ENCODE data around the gene EID3.
"Not testable (repeated sequence)": the region's sequence is repeated elsewhere in the genome, so short reads cannot be mapped to it uniquely, and the experiment has no call there.

EID3 gene

DNA sequence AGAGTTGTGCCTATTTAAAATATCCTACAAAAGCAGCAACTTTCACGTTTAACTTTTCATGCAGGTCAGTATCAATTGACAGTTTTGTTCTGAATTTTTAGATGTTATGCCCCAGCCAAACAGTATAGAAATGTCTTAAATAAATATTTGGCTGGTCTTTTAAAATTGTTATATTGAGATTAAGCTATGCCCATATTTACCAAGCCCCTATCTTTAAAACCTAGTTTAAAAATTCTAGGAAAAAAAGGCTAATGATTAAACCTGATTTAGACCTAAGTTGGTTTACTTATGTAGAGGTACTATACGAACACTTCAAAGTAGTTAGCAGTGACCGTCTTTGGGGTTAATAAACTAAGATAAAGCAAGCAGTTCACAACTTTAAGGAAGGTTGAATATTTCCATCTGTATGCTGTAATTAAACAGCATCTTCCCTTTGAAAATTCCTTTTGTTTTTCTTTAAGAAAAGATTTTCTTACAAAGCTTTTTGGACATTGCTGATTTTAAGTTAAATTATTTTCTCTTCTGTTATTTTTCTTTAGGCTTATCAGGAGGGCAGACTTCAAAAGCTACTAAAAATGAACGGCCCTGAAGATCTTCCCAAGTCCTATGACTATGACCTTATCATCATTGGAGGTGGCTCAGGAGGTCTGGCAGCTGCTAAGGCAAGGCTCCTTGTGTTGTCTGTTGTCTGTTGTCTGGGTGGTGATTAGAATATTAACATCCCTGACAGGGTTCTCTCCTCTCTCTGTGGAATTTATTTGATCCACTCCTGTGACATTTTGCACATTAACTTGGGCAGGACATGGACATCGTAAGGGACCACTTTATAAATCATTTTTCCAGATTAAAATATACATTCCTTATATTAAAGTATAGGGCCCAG lies 7.5 kb downstream of the EID3 start:
- DNase-seq (ENCODE audit: insufficient read length, low spot score) (no peak), FAIRE-seq (no peak)

DNA sequence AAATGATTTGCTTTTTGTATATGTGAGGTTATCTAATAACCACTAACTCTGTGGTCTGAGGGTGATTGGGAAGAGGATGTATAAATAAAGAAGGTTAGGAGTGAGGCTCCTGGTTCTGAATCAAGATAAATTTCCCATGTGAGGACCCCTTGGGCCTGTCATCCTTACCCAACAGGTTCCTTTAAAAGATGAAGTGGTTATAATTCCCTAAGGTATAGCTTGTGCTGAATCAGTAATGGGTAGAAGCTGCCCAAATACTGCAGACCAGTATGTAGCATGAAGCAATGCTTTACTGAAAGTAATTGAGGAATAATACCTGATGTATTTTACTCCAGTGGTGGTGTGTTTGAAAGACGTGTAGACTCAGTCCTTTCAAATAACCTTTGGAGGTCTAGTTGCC lies 8.7 kb downstream of the EID3 start:
- DNase-seq (ENCODE audit: insufficient read length, low spot score), result no peak
- no peak for FAIRE-seq

DNA sequence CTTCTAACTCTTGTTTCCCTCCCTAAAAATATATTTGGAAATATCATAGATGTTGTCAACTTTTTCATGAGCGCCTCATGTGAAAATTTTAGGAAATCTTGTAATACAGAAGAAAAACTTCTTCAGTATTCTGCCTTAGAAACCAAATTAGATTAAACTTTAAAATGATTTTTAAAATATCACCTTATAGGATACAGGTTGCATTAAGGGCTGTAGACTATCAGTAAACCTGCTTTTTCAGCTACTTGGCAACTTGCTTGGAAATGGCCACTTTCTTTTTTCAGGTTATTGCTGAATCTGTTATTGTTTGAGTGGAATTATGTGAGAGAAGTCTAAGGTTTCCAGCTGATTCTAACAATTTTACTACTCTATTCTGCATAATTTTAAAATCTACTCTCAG lies 9.1 kb downstream of the EID3 start:
- DNase-seq (ENCODE audit: insufficient read length, low spot score) (no peak), FAIRE-seq (no peak)

DNA sequence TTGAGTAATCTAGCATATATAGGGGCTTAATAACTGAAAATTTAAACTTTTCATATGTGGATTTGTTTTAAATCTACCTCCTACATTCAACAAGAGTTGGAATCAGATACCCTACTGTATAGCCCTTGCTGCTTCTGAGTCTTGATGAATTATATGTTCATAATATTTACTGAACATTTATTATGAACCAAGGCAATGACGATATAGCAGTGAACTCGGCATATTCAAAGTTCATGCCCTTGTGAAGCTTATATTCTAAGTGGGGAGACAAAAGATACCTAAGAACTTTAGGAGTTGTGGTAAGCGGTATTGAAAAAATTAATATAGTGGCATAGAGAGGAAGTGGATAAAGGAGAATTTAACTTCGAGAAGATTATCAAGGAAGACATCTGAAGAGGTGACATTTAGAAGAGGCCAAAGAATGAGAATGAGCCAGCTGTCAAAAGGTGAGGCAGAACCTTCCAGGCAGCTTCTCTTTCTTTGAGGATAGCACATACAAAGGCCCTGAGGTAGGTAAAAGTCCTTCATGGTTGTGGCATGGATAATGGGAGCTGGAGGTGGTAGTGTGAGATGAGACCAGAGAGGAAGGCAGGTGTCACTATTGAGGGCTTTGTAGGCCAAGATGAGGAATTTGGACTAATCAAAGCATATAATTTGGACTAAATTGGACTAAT lies 10.2 kb downstream of the EID3 start:
- no peak for DNase-seq (ENCODE audit: insufficient read length, low spot score)
- no peak for FAIRE-seq

DNA sequence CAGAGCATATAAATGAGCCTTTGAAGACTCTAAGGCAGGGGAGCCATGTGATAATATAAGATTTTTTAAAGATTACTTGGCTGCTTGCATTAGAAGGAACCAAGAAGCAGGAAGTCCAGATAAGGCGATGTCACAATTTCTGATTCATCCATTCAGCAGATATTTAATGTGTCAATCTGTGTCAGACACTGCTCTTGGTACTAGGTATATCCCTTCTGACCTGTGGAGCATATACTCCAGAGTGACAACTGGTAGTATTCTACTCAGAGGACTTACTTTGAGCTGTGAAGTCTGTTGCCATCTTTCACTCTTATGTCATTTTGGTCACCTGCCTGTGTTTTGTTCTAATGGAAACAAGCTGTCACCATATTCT lies 10.7 kb downstream of the EID3 start:
- DNase-seq (ENCODE audit: insufficient read length, low spot score), result no peak
- no peak for FAIRE-seq

DNA sequence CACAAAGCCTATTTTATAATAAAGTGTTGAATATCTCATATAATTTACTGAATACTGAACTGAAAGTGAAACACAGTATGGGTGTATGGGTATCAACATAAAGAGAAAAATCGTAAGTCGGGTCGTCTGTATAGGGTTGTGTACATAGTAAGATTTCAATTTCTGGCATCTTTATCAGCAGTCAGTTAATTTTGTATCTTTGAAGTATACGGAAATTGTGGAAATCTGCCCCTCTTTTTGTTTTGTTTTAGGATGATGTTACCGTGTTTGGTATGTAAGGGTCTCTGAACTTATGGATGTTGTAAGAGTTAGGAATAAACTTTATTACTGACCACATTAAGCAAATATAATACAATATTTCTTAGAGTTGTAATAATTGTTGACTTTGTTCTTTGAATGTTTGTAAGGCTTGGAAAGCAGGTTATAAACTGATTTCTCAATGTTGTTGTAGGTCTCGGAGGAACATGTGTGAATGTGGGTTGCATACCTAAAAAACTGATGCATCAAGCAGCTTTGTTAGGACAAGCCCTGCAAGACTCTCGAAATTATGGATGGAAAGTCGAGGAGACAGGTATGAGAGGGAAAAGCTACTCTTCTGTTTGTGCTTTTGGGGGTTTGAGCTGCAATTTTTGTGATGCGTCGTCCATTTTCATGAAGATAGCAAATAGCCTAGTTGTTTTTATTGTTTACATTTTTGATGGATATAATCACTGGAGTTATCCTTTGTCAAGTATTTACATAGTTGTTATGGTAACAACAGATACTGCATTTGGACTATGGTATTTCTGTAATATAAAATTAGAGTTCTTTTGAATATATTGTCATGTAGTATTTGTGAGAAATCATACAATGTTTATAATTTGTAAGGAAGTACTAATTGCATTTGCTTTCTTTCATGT lies 12.0 kb downstream of the EID3 start:
- no peak for FAIRE-seq

DNA sequence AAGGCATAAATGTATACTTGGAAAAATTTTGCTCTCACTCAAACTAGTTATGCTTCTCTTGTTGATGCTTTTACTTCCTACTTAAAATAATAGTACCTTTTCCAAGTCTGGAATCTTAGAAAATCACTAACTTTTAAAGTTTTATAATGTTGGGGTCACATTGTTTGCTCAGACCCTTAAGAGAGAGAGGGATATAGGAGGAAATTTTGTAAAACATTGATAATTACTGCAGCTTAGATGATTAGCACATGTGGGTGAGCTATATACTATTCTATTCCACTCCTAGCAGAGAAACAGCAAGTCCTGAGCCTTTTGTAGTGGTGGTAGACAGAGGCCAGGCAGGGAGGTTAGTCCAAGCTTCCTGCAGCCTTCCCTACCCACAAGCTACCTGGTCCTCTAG lies 13.4 kb downstream of the EID3 start:
- FAIRE-seq (no peak), DNase-seq (ENCODE audit: insufficient read length, low spot score) (no peak)

More for the DNA sequence above, 12.0 kb downstream of the EID3 start:
- no peak for DNase-seq (ENCODE audit: insufficient read length, low spot score)

DNA sequence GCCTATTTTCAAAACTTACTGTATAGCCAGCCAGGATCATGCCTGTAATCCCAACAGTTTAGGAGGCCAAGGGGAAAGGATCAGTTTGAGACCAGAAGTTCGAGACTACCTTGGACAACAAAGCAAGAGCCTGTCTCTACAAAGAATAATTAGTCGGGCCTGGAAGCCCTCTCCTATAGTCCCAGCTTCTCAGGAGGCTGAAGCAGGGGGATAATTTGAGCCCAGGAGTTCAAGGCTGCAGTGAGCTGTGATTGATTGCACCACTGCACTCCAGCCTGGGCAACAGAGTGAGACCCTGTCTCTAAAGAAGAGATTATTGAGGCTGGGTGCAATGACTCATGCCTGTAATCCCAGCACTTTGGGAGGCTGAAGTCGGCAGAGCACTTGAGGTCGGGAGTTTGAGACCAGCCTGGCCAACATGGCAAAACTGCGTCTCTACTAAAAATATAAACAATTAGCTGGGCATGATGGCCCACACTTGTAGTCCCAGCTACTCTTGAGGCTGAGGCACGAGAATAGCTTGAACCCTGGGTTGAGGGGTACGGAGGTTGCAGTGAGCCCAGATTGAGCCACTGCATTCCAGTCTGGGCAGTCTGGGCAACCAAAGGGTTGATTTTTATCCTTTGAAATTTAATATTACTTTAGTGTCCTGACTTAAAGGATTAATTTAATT lies 14.1 kb downstream of the EID3 start:
- FAIRE-seq (no peak), DNase-seq (ENCODE audit: insufficient read length, low spot score) (no peak)

DNA sequence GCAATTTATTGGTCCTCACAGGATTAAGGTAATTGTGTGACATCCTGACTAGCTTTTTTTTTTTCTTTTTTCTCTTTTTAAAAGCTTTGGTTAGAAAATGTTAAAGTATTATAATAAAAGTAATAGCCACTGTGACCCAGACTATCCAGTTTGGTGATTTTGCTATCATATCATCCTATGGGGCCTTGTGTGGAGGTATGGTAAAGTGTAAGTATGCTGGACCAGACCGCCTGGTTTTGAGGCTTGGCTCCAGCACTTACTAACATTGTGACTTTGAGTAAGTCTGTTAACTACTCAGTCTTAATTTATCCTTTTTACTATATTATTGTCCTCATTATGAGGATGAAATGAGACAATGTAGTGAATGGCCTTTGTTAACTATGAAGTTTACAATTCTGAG lies 15.5 kb downstream of the EID3 start:
- DNase-seq (ENCODE audit: insufficient read length, low spot score), result no peak
- FAIRE-seq, result no peak

DNA sequence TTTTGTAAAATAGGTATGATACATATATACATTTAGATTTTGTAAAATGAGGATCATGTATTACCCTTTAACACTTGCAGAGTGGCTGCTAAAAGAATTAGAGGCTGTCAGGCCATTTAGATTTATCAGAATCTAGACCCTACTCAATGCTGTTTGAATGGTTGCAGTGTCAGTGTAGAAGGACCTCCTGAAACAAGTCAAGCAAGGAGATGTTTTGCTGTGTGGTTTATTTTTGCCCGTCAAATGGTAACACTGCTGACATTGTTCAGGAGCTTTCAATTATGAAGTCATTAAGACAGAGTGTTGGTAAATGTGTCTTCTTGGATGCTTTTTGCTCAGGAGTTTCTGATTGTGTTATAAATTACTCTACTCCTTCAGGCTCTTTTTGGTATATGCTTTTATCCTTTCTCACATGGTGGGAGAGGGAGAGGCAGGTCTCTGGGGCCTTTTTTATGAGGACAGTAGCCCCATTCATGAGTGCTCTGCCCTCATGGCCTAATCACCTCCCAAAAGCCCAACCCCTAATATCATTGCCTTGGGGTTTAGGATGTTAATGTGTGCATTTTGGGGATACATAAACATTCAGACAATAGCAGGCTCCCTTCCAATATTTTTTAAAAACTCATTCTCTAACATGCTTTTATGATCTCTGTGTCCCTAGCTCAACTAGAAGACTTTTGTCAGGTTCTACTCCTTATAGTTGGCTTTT lies 16.5 kb downstream of the EID3 start:
- no peak for FAIRE-seq
- DNase-seq (ENCODE audit: insufficient read length, low spot score), result no peak

DNA sequence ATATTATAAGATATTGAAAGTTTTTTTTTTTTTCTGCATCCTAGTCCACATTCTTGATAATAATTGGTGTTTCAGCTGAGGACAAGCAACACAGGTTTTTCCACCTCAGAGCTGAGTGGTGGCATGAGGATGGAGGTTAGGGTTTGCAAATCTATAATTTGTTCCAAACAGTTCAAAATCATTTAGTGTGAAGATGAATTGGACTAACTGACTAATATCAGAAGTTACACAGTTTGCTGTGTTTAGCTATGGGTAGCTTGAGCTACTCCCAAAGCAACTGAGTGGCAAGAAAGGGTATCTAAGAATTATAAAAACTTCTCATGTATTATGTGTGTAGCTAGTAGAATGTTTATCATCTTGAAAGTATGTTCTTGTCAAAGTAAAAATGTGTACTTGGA lies 17.1 kb downstream of the EID3 start:
- FAIRE-seq, result no peak
- no peak for DNase-seq (ENCODE audit: insufficient read length, low spot score)

DNA sequence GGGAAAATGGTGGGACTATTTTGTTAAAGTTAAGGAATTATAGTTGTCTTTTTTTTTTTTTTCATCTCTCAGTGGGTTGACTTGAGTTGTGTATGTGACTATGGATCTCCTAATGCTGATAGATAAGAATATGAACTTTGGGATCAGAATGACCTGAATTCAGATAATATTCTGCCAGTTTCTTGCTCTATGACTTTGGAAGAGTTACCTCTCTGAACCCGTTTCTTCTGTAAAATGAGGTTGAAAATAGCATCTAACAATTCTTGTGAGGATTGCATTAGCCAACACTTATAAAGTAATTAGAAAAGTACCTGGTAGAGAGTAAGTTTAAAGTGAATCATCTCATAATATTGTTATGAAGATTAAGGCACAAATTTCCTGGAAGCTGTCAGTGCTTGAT lies 18.4 kb downstream of the EID3 start:
- DNase-seq (ENCODE audit: insufficient read length, low spot score), result no peak
- FAIRE-seq, result no peak

DNA sequence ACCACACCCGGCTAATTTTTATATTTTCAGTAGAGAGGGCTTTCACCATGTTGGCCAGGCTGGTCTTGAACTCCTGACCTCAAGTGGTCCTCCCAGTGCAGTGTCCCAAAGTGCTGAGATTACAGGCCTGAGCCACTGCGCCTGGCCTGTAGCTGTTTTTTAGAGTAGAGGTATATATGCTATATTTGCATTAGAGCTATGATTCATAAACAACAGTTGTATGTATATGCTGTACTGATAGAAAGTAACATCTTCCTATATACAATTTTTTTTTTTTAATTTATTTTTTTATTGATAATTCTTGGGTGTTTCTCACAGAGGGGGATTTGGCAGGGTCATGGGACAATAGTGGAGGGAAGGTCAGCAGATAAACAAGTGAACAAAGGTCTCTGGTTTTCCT lies 19.0 kb downstream of the EID3 start:
- FAIRE-seq, result not testable (repeated sequence)

DNA sequence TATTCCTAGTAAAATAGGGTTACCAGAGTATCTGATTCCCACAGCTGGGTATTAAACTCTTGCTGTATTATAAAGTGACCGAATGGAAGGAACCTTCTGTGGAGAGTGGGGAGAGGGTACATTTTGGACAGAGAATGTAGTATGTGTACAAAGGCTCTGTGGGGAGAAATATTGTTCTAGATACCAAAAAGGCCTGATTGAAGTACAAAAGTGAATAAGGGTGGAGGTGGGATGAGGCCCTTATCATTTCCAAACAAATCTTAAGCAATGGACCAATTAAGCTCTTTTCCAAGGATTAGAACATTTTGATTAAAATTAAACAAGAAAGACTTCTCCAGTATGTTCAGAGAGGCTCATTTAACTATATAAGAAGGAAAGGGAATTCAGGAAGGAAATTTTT lies 20.4 kb downstream of the EID3 start:
- FAIRE-seq, result no peak
- no peak for DNase-seq (ENCODE audit: insufficient read length, low spot score)

More for the DNA sequence above, 19.0 kb downstream of the EID3 start:
- DNase-seq (ENCODE audit: insufficient read length, low spot score), result not testable (repeated sequence)

DNA sequence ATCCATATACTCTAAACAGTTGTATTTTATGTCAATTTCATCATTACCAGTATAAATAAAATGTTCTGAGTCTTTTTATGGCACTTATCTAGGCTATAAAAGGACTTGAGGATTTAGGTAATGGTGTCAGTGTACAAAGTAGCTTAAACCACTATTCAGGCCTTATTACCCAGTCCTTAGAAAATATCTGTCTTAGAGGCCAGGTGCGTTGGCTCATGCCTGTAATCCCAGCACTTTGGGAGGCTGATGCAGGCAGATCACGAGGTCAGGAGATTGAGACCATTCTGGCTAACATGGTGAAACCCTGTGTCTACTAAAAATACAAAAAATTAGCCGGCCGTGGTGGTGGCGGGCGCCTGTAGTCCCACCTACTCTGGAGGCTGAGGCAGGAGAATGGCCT lies 24.7 kb downstream of the EID3 start:
- DNase-seq (ENCODE audit: insufficient read length, low spot score); FAIRE-seq: not testable (repeated sequence)

DNA sequence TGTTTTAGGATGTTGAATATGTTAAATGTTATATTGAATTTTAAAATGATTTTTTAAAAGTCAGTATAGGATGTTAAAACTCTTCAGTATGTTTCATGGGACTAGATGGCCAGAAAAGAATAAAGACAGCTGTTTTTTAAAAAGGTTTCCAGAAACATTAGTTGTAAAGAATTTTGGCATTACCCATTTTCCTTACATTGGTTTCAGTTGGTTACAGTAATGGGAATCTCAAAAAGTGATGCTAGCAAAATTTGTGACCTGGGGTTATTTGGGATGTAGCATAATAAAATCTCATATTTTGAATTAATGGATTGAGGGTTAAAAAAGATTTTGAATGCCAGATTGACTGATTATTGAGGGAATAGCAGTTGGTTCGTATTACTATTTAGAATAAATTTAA lies 25.3 kb downstream of the EID3 start:
- FAIRE-seq (no peak), DNase-seq (ENCODE audit: insufficient read length, low spot score) (no peak)

DNA sequence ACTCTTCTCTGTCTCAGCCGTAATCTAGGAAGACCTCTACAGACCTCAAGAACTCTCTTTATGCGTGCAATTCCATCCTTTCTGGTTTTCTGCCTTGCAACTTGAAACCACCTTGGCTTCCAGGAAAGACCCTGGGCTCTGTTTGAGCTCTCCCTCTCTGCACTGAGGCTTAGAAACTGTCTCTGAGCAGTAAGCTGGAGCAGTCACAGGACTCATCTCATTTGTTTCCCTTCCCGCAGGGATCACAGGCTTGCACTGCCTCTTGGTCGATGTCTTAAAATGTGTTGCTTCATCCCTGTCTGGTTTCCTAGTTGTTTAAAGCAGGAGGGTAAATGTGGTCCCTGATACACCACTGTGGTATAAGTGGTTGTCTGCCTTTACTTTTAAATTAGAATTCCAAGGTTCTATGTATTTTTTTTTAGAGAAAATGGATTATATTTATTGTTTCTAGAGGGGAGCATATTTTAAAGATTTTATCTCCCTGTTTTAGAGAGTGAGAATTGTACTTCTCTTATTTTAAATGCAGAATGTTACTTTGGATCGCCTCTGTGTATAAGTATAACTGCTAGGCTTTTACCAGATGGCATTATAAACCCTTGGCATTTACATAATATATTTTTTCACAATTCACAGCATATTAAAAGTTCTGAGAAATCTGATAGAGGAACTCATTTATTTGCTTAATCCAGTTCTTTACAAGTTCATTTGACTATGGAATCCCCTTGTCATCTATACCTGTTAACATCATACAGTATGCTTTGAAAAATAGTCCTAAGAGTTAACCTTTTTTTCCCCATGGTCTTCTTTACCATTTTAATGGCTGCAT lies 26.4 kb downstream of the EID3 start:
- FAIRE-seq, result no peak
- DNase-seq (ENCODE audit: insufficient read length, low spot score), result no peak

DNA sequence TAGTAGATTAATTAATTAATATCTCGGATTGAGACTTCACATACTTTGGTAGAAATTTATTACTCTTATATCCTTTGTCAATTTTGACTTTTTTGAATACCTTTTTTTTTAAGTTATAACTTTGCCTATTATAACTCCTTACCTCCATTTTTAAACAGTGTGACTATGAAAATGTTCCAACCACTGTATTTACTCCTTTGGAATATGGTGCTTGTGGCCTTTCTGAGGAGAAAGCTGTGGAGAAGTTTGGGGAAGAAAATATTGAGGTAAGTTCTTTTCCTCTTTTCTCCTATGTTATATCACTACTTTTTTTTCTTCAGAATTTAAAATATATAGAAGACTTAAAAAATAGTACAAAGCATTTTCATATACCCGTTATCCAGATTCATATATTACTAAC lies 27.8 kb downstream of the EID3 start:
- DNase-seq (ENCODE audit: insufficient read length, low spot score) (no peak), FAIRE-seq (no peak)

DNA sequence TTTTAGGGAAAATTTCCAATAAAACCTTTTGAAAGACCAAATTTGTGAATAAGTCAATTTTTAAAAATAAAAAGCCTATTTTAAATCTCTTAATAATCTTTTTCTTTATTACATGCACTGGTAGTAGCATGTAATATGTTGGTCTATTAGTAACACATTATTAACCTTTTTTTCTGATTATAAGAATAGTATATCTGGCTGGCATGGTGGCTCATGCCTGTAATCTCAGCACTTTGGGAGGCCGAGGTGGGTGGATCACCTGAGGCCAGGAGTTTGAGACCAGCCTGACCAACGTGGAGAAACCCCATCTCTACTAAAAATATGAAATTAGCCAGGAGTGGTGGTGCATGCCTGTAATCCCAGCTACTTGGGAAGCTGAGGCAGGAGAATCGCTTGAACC lies 28.7 kb downstream of the EID3 start:
- FAIRE-seq, result not testable (repeated sequence)

More for the DNA sequence above, 28.7 kb downstream of the EID3 start:
- not testable (repeated sequence) for DNase-seq (ENCODE audit: insufficient read length, low spot score)

Measured in HTR-8/SVneo (cell line).